PFSK-1 (cell line): ENCODE measurements around the gene SLC39A6.

ENCODE experiments used
- FOXP2 ChIP-seq: optimal IDR thresholded peaks from 2 replicates; pipeline ENCODE3; 2011; ENCODE audit warnings: borderline replicate concordance, control low read depth, inconsistent platforms; ENCODE audit not compliant: insufficient read depth; ENCODE audit errors: extremely low read length, extremely low read depth
- POLR2AphosphoS5 ChIP-seq: IDR thresholded peaks from 2 replicates; pipeline ENCODE4 v1.6.1; 2012; ENCODE audit warnings: low read depth, mild to moderate bottlenecking, control low read depth, low read length, moderate library complexity
- SIN3A ChIP-seq: IDR thresholded peaks from 2 replicates; pipeline ENCODE4 v1.6.1; 2012; ENCODE audit warnings: mild to moderate bottlenecking, low read length, moderate library complexity, borderline replicate concordance; ENCODE audit not compliant: insufficient read depth
- TAF1 ChIP-seq: IDR thresholded peaks from 2 replicates; pipeline ENCODE4 v1.6.1; 2012; ENCODE audit warnings: low read length, control low read depth, borderline replicate concordance; ENCODE audit not compliant: insufficient read depth
- TF ChIP-seq, protein P1 (sequence below), 2 experiments: IDR thresholded peaks; 2 replicates each; pipeline versions ENCODE4 v1.6.1 to v1.8.0; 2011 to 2012; ENCODE audit warnings: low read depth in 2 of 2, low read length in 2 of 2, control low read depth in 1 of 2, inconsistent platforms in 1 of 2, mild to moderate bottlenecking in 1 of 2, moderate library complexity in 1 of 2; ENCODE audit not compliant: insufficient read depth in 1 of 2

The SLC39A6 gene

DNA sequence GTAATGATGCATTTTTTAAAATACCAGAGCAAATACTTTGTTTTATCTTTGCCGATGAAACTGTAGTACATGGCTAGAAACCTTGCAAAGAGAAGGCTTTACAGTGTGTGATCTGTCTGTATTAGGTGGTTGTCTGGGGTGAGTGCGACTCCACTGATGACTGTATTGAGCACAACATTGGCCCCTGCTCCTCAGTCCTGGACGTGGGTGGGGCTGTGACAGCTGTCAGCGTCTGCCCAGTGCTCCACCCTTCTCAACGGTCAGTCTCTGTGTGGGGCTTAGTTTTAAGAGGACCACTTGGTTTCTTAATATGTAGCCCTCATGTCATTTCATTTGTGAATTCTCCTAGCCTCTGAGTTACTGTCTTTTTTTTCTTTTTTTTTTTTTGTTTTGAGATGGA lies 40.8 kb upstream of the SLC39A6 start:
- TF ChIP-seq POLR2AphosphoS5 (no peak), FOXP2 (no peak), SIN3A (no peak), TAF1 (no peak)
- TF ChIP-seq, protein P1, sequence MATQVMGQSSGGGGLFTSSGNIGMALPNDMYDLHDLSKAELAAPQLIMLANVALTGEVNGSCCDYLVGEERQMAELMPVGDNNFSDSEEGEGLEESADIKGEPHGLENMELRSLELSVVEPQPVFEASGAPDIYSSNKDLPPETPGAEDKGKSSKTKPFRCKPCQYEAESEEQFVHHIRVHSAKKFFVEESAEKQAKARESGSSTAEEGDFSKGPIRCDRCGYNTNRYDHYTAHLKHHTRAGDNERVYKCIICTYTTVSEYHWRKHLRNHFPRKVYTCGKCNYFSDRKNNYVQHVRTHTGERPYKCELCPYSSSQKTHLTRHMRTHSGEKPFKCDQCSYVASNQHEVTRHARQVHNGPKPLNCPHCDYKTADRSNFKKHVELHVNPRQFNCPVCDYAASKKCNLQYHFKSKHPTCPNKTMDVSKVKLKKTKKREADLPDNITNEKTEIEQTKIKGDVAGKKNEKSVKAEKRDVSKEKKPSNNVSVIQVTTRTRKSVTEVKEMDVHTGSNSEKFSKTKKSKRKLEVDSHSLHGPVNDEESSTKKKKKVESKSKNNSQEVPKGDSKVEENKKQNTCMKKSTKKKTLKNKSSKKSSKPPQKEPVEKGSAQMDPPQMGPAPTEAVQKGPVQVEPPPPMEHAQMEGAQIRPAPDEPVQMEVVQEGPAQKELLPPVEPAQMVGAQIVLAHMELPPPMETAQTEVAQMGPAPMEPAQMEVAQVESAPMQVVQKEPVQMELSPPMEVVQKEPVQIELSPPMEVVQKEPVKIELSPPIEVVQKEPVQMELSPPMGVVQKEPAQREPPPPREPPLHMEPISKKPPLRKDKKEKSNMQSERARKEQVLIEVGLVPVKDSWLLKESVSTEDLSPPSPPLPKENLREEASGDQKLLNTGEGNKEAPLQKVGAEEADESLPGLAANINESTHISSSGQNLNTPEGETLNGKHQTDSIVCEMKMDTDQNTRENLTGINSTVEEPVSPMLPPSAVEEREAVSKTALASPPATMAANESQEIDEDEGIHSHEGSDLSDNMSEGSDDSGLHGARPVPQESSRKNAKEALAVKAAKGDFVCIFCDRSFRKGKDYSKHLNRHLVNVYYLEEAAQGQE (IDR thresholded peaks at IDR 0.05; ENCODE audit: insufficient read depth in 1 of 2, low read depth in 2 of 2, low read length in 2 of 2) = no peak

DNA sequence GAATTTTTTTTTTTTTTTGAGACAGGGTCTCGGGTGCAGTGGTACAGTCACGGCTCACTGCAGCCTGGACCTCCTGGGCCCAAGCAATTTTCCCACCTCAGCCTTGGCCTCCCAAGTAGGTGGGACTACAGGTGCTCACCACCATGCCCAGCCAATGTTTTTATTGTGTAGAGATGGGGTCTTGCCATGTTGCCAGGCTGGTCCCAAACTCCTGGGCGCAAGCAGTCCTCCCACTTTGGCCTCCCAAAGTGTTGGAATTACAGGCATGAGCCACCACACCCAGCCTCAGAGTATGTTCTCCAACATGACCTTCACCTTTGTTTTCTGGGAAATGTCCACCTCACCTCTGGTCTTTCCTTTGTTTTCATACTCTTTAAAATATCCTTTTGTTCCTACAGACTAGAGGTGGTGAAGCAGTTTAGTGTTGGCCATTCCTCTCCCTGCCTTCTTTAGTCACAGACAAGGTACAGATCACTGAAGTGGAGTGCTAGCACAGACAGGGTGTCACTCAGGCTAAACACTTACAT lies 38.6 kb upstream of the SLC39A6 start:
- TF ChIP-seq SIN3A = no peak
- TF ChIP-seq, protein P1 (IDR thresholded peaks at IDR 0.05; ENCODE audit: insufficient read depth in 1 of 2, low read depth in 2 of 2, low read length in 2 of 2) = no peak
- no peak for TF ChIP-seq POLR2AphosphoS5
- no peak for TF ChIP-seq FOXP2
- TF ChIP-seq TAF1 = no peak

DNA sequence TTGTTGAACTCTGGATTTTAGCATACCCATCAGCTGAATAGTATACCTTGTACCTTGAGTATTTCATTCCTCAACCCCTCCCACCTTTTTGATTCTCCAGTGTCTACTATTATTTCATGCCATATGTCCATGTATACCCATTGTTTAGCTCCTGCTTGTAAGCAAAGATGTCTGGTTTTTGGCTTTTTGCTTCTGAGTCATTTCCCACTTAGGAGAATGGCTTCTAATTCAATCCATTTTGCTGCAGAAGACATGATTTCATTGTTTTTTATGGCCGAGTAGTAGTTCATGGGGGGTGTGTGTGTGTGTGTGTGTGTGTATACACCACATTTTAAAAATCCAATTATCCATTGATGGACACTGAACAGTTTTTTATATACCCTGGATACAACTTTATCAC lies 33.8 kb upstream of the SLC39A6 start:
- TF ChIP-seq, protein P1 (IDR thresholded peaks at IDR 0.05; ENCODE audit: insufficient read depth in 1 of 2, low read depth in 2 of 2, low read length in 2 of 2) = no peak
- TF ChIP-seq TAF1 (no peak), FOXP2 (no peak), SIN3A (no peak), POLR2AphosphoS5 (no peak)

DNA sequence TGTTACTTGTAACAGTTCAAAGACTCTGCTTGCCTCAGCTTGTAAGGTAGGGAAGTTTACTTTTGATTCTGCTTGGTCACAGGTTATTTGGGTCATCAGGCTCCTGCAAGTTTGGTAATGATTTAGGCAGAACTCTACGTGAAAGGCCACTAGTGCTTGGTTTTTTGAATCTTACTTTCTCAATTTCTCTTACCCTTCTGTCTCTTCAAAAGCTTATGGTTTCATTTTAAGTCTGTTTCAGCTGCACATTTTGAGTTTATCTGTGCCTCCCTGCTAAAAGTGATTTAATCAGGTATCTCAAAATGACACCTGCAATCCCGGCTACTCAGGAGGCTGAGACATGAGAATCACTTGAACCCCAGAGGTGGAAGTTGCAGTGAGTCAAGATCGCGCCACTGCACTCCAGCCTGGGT lies 31.8 kb upstream of the SLC39A6 start:
- TF ChIP-seq FOXP2 (no peak), SIN3A (no peak), POLR2AphosphoS5 (no peak), TAF1 (no peak)
- TF ChIP-seq, protein P1 (IDR thresholded peaks at IDR 0.05; ENCODE audit: insufficient read depth in 1 of 2, low read depth in 2 of 2, low read length in 2 of 2) = no peak

DNA sequence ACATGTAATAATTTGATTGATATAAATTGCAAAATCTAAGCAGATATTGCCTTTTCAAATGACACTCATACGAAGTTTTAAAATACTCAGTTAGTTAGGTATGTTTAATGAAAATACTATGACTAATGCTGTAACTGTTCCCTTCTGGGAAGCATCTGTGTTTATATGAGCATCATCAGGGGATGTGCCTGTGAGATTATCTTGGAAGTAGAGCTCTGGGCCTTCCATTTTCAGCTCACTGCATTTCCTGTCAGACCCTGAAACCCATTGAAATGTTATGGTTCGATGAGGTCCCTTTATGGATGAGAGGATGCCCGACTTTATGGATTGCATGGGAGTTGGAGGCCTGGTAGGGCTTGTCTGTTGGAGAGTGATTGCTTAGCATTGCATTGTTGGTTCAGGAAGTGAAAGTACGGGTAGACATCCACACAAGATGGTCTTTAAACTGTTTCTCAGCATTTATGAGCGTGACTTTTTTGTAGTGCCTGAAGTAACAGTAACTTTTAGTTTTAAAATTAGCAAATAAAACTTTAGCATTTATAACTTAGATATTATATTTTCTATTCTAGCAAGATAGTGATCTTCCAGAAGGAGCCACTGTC lies 29.2 kb upstream of the SLC39A6 start:
- no peak for TF ChIP-seq SIN3A
- TF ChIP-seq, protein P1 (IDR thresholded peaks at IDR 0.05; ENCODE audit: insufficient read depth in 1 of 2, low read depth in 2 of 2, low read length in 2 of 2) = no peak
- no peak for TF ChIP-seq TAF1
